HG03097 (cell line): ENCODE results near the gene ACTN3.
"Not testable (repeated sequence)": the region's sequence is repeated elsewhere in the genome, so short reads cannot be mapped to it uniquely, and the experiment has no call there.

Source experiments
- ATAC-seq: cut with Tn5 transposase; IDR thresholded peaks from one replicate; pipeline ENCODE4 v1.9.1; 2021; ENCODE audit not compliant: unreplicated experiment, low FRiP score

Gene ACTN3

DNA sequence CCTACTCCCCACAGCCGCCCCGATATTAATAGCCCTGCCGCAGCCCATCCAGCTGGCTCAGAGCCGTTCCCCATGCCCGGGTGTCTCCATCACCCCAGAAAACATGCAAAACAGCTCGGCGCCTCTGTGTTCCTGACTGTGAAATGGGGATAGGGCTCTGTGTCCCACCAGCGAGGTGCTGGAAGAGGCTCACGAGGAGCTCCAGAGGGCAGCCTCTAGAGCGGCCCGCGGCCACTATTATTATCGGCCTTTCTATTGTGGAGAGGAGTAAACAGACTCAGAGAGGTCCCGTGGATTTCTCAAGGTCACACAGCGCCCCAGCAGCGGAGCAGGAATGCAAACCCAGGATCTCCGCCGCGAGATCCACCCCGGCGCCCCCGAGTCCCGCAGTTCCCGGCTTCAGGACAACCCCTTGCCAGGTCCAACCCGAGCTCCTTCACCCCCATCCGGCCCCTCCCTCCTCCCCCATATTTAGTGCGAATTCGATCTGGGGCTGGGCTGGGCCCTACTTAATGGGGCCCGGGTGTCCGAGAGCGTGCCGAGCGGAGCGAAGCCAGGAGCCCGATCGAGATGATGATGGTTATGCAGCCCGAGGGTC is at the start of gene ACTN3:
ACTN3 (plus strand) TSS at position 536 of the 598 bp plus-strand sequence; CDS start at position 571, 35 bp downstream.
- ATAC-seq, result no peak

- ATAC-seq, result no peak
Observed at GRCh38 chr11:66497206-66497605, 49.5 kb upstream of the ACTN3 start.

DNA sequence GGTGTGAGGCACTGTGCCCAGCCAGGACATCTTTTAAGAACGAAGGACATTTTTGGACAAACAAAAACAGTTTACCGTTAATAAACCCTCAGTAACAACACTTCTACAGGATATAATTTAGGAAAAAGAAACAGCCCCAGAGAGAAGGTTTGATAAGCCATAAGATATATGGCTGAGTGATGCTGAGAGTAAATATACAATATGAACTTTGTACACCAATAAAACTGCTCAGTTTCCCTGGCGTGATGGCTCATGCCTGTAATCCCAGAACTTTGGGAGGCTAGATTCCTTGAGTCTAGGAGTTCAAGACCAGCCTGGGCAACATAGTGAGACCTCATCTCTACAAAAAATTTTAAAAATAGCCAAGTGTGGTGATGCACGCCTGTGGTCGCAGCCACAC is 48.2 kb upstream of the ACTN3 start:
- ATAC-seq, result no peak

DNA sequence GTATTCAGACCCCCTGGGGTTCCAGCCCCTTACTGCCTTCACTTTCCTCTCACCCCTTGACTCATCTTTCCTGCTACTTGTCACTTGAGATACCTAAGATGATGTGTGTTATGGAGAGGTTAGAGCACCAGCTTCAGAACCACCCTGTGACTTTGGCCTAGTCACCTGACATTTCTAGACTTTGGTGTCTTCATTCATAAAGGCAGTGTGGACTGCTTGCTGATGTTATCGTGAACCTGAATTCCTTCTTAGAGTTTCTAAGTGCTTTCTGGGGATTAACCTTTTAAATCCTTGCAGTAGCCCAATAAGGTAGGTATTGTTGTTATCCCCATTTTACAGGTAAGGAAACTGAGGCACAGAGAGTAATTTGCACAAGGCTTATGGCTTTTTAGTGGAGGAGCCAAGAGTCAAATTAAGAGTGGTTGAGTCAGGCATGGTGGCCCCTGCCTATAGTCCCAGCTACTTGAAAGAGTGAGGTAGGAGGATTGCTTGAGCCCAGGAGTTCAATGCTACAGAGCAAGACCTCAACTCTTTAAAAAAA is 41.4 kb upstream of the ACTN3 start:
- no peak for ATAC-seq

DNA sequence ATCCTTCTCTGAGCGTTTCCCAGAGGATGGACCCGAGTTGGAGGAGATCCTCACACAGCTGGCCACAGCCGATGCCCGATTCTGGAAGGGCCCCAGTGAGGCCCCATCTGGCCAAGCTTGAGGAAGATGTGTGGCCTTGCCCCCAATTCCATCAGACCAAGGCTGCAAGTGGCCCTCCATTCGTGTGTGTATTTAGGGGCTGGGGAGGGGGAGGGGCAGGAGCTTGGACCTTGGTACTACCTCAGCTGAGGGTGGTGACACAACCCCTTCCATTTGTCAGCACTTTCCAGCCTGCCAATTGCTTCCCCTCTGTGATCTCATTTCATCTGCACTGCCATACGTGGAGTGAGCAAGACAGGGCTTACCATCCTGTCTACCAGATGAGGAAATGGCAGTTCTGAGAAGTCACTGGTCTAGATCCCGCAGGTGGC is 37.6 kb upstream of the ACTN3 start:
- ATAC-seq, result no peak

DNA sequence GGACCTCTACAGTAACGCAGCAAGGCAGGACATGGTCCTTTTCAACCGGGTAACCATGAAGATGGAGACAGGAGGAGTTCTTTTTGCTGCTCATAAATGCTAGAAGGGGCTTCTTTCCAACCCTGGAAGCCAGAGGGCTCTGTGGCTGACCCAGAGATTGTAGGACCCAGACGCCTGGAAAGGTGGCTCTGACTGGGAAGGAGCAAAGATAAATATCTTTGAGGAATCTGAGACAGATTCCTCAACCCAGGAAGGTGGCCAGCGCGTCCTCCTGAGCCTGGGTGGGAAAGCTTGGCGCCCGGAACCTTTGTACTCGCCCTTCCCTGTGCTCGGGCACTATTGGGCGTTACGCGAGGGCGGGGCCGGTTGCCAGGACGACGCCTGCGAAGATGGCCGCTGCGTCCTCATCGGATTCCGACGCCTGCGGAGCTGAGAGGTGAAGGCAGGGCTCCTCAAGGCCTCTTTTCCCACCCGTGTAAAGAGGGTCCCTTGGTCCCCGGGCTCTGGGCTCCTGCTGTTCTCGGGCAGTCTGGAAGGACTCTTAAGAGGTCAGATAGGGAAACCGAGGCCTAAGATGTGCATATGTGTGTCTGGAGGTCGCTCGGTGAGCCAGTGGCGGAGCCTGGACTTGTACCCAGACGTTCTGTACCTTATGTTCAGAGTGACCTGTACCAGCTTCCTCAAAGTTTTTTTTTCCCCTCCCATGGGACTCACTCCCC is 36.3 kb upstream of the ACTN3 start, which contains the start of gene BBS1:
BBS1 (plus strand) TSS at position 365 of the 719 bp plus-strand sequence; CDS start at position 390, 25 bp downstream.
- peak; percentile 82 for ATAC-seq

DNA sequence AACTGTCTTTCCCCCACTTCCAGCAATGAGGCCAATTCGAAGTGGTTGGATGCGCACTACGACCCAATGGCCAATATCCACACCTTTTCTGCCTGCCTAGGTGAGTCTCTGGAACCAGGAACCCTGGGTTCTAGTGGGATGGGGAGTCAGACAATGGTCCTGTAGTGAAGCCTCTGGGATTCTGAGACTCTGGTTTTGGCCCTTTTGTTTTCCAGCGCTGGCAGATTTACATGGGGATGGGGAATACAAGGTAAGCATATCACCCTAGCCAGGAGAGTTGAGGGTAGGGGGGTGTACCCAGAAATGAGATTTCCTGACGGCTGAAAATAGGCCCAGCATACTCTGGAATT is 35.7 kb upstream of the ACTN3 start:
- ATAC-seq, result no peak

GRCh38 chr11:66523611-66524010 is 23.1 kb upstream of the ACTN3 start:
- ATAC-seq, result no peak

GRCh38 chr11:66524304-66525040 is 22.2 kb upstream of the ACTN3 start:
- no peak for ATAC-seq

DNA sequence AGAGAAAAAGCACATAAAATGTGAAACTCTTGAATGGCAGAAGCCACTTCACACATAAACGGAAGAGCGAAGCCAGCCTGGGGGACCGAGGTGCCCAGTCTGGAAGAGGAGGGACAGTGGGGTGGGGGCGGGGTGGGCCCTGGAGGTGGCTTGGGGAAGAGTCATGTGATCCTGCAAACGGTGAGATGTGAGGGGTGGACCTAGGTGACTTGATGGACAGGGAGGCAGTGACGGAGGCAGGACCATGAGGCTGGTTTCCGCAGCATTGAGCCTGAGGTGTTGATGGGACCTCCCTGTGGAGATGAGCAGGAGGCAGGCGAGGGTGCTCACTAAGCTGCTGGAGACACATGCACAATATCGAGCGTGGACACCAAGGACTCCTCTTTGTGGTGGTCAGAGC is 17.6 kb upstream of the ACTN3 start:
- no peak for ATAC-seq

DNA sequence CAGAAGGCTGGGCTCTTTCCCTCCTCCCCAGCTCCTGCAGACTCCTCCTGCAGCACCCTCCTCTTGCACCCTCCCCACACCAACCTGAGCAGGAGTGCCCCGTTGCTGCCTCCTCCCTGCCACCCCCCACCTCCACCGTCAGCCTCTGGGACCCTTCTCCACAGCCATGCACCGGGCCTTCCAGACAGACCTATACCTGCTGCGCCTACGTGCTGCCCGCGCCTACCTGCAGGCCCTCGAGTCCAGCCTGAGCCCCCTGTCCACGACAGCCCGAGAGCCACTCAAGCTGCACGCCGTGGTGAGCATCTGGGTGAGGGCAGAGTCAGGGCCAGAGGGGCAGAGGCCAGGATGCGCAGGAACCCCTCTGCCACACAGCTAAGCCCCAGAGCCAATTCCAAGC is 17.0 kb upstream of the ACTN3 start:
- no peak for ATAC-seq

GRCh38 chr11:66530927-66531709 is 15.6 kb upstream of the ACTN3 start:
- no peak for ATAC-seq

DNA sequence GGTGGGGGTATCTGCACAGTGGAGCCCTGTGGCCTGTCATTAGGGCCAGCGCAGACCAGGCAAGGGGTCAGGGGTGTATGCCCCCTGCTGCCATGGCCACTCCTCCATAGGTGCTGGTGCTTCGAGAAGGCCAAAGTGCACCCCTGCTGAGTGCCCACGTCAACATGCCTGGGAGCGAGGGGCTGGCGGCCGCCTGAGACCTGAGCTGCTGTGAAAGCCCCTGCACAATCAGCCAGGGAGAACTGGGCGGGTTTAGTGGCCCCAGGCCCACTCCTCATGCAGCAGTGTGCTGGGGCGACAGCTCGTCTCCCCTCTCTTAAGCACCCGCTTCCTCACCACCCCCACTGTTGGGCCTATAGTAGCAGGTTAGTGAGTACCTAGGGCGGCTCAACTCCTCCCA is 14.9 kb upstream of the ACTN3 start:
- ATAC-seq, result no peak

DNA sequence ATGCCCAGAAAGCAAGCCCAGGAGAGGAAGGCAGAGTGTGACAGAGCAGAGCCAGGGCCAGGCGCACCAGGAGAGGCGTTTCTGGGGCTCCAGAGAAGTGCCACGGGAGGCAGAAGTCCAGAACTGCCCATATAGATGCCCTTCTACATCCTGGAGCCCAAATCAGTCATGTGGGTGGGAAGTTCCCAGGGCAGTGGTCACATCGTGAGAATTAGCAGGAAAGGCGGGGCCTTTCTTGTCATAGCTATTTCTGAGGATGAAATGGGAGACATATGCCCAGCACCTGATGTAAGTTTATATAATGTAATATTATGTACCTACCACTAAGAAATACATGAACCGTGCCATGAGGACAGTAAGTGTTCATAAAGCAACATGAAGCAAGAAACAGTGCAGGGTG is 13.9 kb upstream of the ACTN3 start:
- ATAC-seq, result no peak

DNA sequence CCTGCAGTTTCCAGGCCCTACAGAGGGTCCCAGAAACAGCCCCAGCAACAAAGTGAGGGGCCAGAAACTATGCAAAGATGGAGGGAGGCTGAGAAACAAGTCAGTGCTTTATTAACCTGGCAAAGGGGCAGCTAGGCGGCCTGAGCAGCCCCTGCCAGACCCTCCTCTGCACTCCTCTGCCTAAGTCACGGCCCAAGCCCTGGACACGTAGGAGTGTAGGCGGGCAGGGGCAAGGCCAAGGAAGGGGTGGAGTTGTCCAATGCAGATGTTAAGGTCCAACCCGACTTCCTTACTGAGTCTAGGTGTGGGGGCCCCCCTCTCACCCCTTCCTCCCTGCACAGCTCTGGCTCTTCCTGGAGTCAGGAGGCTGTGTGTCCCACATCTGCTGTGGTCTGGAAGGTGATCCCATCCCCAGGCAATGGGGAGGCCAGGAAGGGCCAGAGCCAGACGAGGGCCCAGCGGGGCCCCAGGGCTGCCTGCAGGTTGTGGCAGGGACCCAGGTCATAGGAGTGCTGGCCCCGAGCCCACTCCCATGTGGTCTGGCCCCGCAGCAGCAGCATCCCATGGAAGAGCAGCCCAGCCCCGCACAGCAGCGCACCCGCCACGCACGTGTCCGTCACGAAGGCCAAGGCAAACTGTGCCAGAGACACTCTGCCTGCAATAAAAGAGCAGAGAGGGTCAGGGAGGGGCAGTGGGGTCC is 7.4 kb upstream of the ACTN3 start:
- ATAC-seq, result no peak

GRCh38 chr11:66539870-66540213 is 6.9 kb upstream of the ACTN3 start:
- ATAC-seq, result no peak

DNA sequence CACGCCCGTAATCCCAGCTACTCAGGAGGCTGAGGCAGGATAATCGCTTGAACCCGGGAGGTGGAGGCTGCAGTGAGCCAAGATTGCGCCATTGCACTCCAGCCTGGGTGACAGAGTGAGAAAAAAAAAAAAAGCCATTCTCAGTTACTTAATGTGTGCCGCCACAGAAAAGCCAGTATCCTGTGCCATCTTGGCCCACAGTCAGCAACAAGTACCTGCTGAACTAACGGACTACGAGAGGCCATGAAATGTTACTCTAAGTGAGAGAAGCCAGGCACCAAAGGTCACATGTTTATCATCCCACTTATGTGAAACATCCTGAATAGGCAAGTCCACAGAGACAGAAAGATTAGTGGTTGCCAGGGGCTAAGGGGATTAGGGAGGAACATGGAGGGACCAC is 6.1 kb upstream of the ACTN3 start:
- not testable (repeated sequence) for ATAC-seq

GRCh38 chr11:66541892-66542291 is 4.8 kb upstream of the ACTN3 start:
- no peak for ATAC-seq

DNA sequence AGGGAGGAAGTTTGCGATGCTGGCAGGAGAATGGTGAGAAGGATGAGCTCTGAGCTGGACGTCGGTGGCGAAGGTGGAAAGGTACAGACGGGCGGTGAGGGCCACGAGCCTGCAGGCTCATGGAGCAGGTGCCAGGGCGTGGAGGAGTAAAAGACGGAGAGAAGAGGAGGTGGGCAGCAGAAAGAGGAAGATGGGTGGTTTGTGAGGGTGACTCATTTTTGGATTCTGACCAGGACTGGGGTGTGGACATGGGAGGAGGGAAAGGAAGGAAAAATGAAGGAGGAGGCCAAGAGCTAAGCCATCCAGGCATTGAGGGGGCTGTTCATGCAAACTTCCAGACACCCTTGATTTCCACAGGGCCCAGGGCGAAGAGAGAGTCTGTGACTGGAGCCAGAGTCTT is 4.3 kb upstream of the ACTN3 start:
- ATAC-seq, result no peak
